Panc1 (cell line): ENCODE data around the gene GNE. TPM values are rescaled to one million over a fixed set of nuclear protein-coding genes. Genes with fewer than 3 reads are reported as not detected.
A peak's percentile ranks its signal among the peaks of the same experiment; 100 is the strongest.

Source experiments
- ATAC-seq: fragments of 200-7000 bp; cut with Tn5 transposase; 2 replicates; pipeline ENCODE4 v1.9.1; 2020; ENCODE audit warnings: mild to moderate bottlenecking, moderate library complexity
- BruUV-seq: library from RNA; stranded (reverse); fragments of 400-500 nt; replicated peaks from 2 replicates; lab custom pipeline; 2021; lab: Mats Ljungman, UMichigan
- CTCF ChIA-PET: fragments of 300-600 bp; sonication (Branson Sonifier 250); formaldehyde crosslinking; loops from one replicate; lab custom pipeline; 2022; ENCODE audit warnings: antibody characterized with exemption; lab: Charles Lee
- POLR2A ChIA-PET: fragments of 300-600 bp; sonication (Branson Sonifier 250); formaldehyde crosslinking; loops from one replicate; lab custom pipeline; 2022; ENCODE audit warnings: antibody characterized with exemption; lab: Charles Lee
- DNase-seq: peaks from one replicate; pipeline ENCODE4 v3.0.0-alpha.2; 2010; ENCODE audit warnings: low read depth, low spot score
- H3K27ac ChIP-seq: 2 replicates; pipeline ENCODE4 v1.5.1; 2011; ENCODE audit warnings: mild to moderate bottlenecking, low read length, inconsistent platforms
- H3K27me3 ChIP-seq: fragments of 200-500 bp; sonication (Bioruptor generic); 2 replicates; pipeline ENCODE4 v1.6.0; 2014; ENCODE audit warnings: low read length, inconsistent platforms; ENCODE audit not compliant: control insufficient read depth, insufficient read depth
- H3K36me3 ChIP-seq: fragments of 200-500 bp; sonication (Bioruptor generic); 2 replicates; pipeline ENCODE4 v1.5.1; 2014; ENCODE audit warnings: inconsistent platforms, mild to moderate bottlenecking, low read length, moderate library complexity; ENCODE audit not compliant: control insufficient read depth, insufficient read depth
- H3K4me1 ChIP-seq: 2 replicates; pipeline ENCODE4 v1.5.1; 2011; ENCODE audit warnings: inconsistent platforms, mild to moderate bottlenecking, low read length, moderate library complexity; ENCODE audit not compliant: control insufficient read depth, insufficient read depth
- H3K4me3 ChIP-seq, 2 experiments: 2 replicates each; pipeline ENCODE4 v1.5.1; 2011 to 2012; ENCODE audit warnings: low read depth in 2 of 2, low read length in 2 of 2, mild to moderate bottlenecking in 2 of 2, inconsistent platforms in 1 of 2, moderate library complexity in 1 of 2
- H3K9me3 ChIP-seq: fragments of 200-500 bp; sonication (Bioruptor generic); 2 replicates; pipeline ENCODE4 v1.5.1; 2014; ENCODE audit warnings: low read depth, mild to moderate bottlenecking, inconsistent platforms, low read length, moderate library complexity; ENCODE audit not compliant: control insufficient read depth, insufficient read depth
- CTCF ChIP-seq: fragments of 450-650 bp; IDR thresholded peaks from 2 replicates; pipeline ENCODE4 v1.5.1; 2017; ENCODE audit warnings: mild to moderate bottlenecking
- POLR2AphosphoS5 ChIP-seq: IDR thresholded peaks from 2 replicates; pipeline ENCODE4 v1.6.1; 2012; ENCODE audit warnings: mild to moderate bottlenecking, low read depth, low read length, moderate library complexity
- SIN3A ChIP-seq: IDR thresholded peaks from 2 replicates; pipeline ENCODE4 v1.6.1; 2012; ENCODE audit warnings: low read depth, mild to moderate bottlenecking, low read length, moderate library complexity, borderline replicate concordance; ENCODE audit not compliant: insufficient read depth
- TCF7L2 ChIP-seq: IDR thresholded peaks from 2 replicates; pipeline ENCODE4 v1.6.1; 2011; ENCODE audit warnings: mild to moderate bottlenecking, low read depth, low read length, inconsistent platforms
- in situ Hi-C: cut with HindIII; loops from 2 replicates; pipeline ENCODE4 v1.10.0; 2016; ENCODE audit warnings: low sequenced_read_pairs, low pct_unique_long_range_greater_than_20kb
- intact Hi-C: fragments of 100-400 bp; cut with micrococcal nuclease; formaldehyde crosslinking; loops from one replicate; pipeline ENCODE4 v1.10.0; 2022; ENCODE audit not compliant: unreplicated experiment
- total RNA-seq: library from RNA; stranded (reverse); gene quantifications from one replicate; pipeline ENCODE4 v1.2.1, GENCODE V29; 2021; ENCODE audit not compliant: unreplicated experiment
- TF ChIP-seq, protein P1 (sequence below), 2 experiments: IDR thresholded peaks; 2 replicates each; pipeline ENCODE4 v1.6.1; 2011 to 2012; ENCODE audit warnings: low read depth in 2 of 2, control low read depth in 1 of 2, low read length in 1 of 2, mild to moderate bottlenecking in 1 of 2, moderate library complexity in 1 of 2; ENCODE audit not compliant: insufficient read depth in 1 of 2

Gene GNE
- total RNA-seq, 1 experiment from 2014 or later = 107 TPM

DNA sequence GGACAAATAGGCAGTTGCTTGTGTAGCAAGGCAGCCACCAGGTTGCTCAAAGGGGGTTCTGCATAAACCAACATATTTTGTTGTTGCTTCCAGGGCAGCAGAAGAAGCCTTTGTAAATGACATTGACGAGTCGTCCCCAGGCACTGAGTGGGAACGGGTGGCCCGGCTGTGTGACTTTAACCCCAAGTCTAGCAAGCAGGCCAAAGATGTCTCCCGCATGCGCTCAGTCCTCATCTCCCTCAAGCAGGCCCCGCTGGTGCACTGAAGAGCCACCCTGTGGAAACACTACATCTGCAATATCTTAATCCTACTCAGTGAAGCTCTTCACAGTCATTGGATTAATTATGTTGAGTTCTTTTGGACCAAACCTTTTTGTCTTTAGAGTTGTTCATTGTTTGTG, 46.7 kb downstream of the GNE start:
- no peak for DNase-seq
- POLR2A ChIA-PET = no interaction called here
- TF ChIP-seq, protein P1, sequence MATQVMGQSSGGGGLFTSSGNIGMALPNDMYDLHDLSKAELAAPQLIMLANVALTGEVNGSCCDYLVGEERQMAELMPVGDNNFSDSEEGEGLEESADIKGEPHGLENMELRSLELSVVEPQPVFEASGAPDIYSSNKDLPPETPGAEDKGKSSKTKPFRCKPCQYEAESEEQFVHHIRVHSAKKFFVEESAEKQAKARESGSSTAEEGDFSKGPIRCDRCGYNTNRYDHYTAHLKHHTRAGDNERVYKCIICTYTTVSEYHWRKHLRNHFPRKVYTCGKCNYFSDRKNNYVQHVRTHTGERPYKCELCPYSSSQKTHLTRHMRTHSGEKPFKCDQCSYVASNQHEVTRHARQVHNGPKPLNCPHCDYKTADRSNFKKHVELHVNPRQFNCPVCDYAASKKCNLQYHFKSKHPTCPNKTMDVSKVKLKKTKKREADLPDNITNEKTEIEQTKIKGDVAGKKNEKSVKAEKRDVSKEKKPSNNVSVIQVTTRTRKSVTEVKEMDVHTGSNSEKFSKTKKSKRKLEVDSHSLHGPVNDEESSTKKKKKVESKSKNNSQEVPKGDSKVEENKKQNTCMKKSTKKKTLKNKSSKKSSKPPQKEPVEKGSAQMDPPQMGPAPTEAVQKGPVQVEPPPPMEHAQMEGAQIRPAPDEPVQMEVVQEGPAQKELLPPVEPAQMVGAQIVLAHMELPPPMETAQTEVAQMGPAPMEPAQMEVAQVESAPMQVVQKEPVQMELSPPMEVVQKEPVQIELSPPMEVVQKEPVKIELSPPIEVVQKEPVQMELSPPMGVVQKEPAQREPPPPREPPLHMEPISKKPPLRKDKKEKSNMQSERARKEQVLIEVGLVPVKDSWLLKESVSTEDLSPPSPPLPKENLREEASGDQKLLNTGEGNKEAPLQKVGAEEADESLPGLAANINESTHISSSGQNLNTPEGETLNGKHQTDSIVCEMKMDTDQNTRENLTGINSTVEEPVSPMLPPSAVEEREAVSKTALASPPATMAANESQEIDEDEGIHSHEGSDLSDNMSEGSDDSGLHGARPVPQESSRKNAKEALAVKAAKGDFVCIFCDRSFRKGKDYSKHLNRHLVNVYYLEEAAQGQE (IDR thresholded peaks at IDR 0.05; ENCODE audit: insufficient read depth in 1 of 2, low read depth in 2 of 2, low read length in 1 of 2) = no peak
- no peak for TF ChIP-seq SIN3A
- TF ChIP-seq CTCF = no peak
- no peak for TF ChIP-seq TCF7L2
- no peak for TF ChIP-seq POLR2AphosphoS5
- no peak for ATAC-seq
- Histone ChIP-seq H3K27me3 (no peaks in the 10 kb centered on the region), H3K4me3 (no peak overlapping the region), H3K27ac (no peak overlapping the region), H3K9me3 (no peaks in the 10 kb centered on the region), H3K4me1 (peaks cover 17% of the 10 kb centered on the region; the same call in 1 of the 2 replicates), H3K36me3 (peaks cover 71% of the 10 kb centered on the region)
- in situ Hi-C loops (no loop called here), intact Hi-C loops (no loop called here)
- CTCF ChIA-PET = no interaction called here
- TSS peak; percentile 27 for BruUV-seq

DNA sequence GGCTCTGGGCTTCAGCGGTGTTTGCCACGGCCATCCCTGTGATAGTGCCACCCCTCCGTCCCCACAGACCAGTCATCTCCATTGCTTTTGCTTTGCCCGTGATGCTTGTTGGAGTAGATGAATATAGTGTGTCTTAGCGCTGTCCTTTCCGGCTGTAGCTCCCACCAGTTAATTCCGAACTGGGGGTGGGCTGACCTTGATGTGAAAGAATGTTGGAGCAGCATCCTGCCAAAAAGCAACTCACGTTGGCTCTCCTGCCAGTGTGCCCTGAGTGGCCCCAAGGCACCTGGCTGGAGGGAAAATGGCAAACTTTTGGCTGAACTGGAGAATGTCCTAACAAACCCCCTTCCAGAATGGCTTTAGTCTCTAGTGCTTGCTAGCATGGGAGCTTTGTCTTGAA, 47.5 kb downstream of the GNE start:
- no TSS peak for BruUV-seq
- ChIA-PET POLR2A (no interaction called here), CTCF (no interaction called here)
- Histone ChIP-seq H3K36me3 (peaks cover 70% of the 10 kb centered on the region), H3K4me1 (peaks cover 17% of the 10 kb centered on the region; the same call in 1 of the 2 replicates), H3K27me3 (no peaks in the 10 kb centered on the region), H3K27ac (no peak overlapping the region), H3K9me3 (no peaks in the 10 kb centered on the region), H3K4me3 (no peak overlapping the region)
- in situ Hi-C loops = no loop called here
- ATAC-seq (no peak), DNase-seq (no peak)
- TF ChIP-seq, protein P1 (IDR thresholded peaks at IDR 0.05; ENCODE audit: insufficient read depth in 1 of 2, low read depth in 2 of 2, low read length in 1 of 2) = no peak
- TF ChIP-seq SIN3A (no peak), CTCF (no peak), POLR2AphosphoS5 (no peak)
- intact Hi-C loops = no loop called here
